ENCODE data around the gene RERG. TPM values are rescaled to one million over a fixed set of nuclear protein-coding genes. Genes with fewer than 3 reads are reported as not detected.

The RERG gene
- total RNA-seq, 1 donor = not detected

DNA sequence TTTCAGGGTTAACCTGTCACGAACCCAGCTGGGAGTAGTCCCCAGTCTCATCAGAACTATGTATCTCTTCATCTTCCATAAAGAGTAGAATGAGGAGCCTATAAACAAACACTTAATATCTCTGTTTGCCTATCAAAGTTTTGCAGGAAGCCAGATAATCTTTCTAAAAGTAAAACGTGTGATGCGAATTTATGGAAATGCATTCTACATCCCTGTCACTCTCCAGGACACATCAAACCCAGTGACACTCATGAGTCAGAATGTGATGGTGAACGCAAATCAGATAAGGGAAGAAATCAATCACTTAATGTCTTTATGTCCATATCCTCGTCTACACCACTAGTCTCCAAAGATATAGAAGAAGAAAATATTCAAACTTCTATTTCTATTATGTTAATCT, 37.4 kb downstream of the RERG start:
- TF ChIP-seq, protein P1, sequence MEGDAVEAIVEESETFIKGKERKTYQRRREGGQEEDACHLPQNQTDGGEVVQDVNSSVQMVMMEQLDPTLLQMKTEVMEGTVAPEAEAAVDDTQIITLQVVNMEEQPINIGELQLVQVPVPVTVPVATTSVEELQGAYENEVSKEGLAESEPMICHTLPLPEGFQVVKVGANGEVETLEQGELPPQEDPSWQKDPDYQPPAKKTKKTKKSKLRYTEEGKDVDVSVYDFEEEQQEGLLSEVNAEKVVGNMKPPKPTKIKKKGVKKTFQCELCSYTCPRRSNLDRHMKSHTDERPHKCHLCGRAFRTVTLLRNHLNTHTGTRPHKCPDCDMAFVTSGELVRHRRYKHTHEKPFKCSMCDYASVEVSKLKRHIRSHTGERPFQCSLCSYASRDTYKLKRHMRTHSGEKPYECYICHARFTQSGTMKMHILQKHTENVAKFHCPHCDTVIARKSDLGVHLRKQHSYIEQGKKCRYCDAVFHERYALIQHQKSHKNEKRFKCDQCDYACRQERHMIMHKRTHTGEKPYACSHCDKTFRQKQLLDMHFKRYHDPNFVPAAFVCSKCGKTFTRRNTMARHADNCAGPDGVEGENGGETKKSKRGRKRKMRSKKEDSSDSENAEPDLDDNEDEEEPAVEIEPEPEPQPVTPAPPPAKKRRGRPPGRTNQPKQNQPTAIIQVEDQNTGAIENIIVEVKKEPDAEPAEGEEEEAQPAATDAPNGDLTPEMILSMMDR (IDR thresholded peaks at IDR 0.05; ENCODE audit: insufficient read depth, low read length) = no peak
- no peak for DNase-seq (ENCODE audit: low read depth)
- H3K4me3 ChIP-seq (ENCODE audit: low read depth, low read length) = no peak overlapping the region

DNA sequence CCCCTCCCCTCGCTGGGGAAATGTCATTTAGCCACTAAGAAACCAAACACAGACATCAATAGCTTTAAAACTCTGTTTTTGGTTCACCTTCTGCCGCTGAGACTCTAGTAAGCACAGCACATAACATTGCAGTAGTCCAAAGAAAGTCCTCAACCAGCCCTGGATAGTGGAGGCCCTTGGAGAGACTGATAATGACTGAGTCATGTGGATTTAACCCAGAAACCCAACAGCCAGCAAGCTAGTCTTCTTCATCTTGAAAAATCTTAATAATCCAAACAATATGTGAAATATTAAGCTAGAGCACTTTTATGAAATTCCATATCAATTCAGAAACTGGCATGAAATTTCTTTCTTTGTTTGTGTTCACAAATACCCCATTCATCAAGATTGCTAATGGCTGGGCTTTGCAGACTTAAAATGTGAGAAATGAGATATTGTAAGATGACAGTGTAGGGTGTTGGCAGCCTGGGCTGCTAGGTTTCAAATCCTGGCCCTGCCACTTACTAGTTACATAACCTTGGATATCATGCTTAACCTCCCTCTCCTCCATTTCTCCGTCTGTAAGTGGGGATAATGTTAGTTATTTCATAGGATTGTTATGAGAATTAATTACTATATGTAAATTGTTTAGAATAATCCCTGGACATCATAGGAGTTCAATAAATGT, 40.1 kb downstream of the RERG start:
- DNase-seq (ENCODE audit: low read depth) = peak; percentile 6
- TF ChIP-seq, protein P1 (IDR thresholded peaks at IDR 0.05; ENCODE audit: insufficient read depth, low read length) = no peak

DNA sequence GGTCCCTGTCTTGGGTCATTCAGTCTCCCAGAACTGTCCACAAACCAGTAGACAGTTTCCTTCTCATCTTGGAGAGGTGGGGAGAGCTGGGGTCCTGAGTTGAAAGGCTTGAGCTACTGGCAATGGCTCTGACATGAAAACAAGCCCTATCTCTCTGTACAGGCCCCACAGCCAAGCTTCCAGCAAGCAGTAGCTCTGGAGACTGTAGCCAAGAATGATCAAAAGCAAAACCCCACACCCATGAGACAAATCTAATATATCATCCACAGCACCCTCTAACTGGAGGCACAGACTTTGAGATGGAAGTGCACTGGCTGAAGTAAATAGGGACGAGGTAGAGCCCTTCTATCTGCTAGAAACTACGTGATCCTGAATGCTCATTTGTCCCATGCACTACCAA, 40.9 kb downstream of the RERG start:
- no peak overlapping the region for H3K4me3 ChIP-seq (ENCODE audit: low read depth, low read length)
- TF ChIP-seq, protein P1 (IDR thresholded peaks at IDR 0.05; ENCODE audit: insufficient read depth, low read length) = no peak
- no peak for DNase-seq (ENCODE audit: low read depth)

More for the DNA sequence above, 40.1 kb downstream of the RERG start:
- no peak overlapping the region for H3K4me3 ChIP-seq (ENCODE audit: low read depth, low read length)

DNA sequence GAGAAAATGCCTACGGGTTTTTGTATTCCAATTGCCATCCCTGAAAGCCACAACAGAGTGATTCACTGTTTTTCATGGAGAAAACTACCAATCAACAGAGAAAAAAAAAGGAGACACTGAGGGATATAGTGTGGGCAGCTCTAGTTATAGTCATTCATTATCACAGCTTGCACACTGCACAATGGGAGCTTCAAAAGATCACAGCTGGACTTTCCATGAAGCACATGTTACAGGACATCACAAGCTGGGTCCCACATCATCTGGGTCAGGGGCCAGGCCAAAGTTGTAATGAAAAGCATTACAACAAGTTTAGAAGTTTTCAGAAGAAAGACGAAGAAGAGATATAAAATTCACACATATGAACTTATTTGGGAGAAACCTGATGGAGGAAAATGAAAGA, 41.5 kb downstream of the RERG start:
- no peak for DNase-seq (ENCODE audit: low read depth)
- TF ChIP-seq, protein P1 (IDR thresholded peaks at IDR 0.05; ENCODE audit: insufficient read depth, low read length) = no peak
- no peak overlapping the region for H3K4me3 ChIP-seq (ENCODE audit: low read depth, low read length)

DNA sequence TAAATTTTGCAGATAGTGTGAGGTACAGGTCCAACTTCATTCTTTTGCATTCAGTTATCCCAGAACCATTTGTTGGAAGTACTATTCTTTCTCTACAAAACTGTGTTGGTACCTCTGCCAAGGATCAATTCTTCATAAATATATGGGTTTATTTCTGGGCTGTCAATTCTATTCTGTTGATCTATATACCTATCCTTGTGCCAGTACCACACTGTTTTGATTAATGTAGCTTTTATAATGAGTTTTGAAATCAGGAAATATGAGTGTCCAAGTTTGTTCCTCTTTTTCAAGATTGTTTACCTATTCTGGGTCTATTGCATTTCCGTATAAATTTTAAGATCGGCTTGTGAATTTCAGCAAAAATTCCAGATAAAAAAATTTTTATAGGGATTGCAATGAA, 48.1 kb downstream of the RERG start:
- no peak for DNase-seq (ENCODE audit: low read depth)
- TF ChIP-seq, protein P1 (IDR thresholded peaks at IDR 0.05; ENCODE audit: insufficient read depth, low read length) = no peak
- H3K4me3 ChIP-seq (ENCODE audit: low read depth, low read length) = no peak overlapping the region

DNA sequence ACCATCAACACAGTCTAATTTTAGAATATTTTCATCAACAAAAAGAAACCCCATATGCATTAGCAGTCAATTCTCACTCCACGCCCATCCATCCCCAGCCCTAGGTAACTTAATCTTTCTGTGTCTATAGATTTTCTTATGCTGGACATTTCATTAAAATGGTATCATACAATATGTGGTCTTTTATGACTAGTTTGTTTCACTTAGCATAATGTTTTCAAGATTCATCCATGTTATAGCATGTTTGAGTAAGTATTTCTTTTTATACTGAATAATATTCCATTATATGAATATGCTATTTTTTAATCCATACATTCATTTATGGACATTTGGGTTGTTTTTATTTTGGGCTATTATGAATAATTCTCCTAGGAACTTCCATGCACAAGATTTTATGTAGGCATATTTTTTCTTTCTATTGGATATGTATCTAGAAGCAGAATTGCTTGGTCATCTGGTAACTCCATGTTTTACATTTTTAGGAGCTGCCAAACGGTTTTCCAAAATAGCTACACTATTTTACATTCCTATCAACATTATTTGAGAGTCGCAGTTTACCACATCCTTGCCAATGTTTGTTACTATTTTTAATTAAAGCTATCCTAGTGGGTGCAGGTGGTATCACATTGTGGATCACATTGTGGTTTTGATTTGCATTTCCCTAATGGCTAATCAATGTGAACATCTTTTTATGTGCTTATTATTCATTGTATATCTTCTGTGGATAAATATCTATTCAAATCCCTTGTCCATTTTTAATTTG, 49.0 kb downstream of the RERG start:
- TF ChIP-seq, protein P1 (IDR thresholded peaks at IDR 0.05; ENCODE audit: insufficient read depth, low read length) = no peak
- DNase-seq (ENCODE audit: low read depth) = no peak
- H3K4me3 ChIP-seq (ENCODE audit: low read depth, low read length) = no peak overlapping the region

Data from fibroblast of the aortic adventitia (primary cell).